OCI-LY7 (cell line): ENCODE results near the gene FBXW11. TPM values are rescaled to one million over a fixed set of nuclear protein-coding genes. Genes with fewer than 3 reads are reported as not detected.

Experiments used
- BruUV-seq: library from RNA; stranded (reverse); fragments of 400-500 nt; replicated peaks from 2 replicates; lab custom pipeline; 2021; lab: Mats Ljungman, UMichigan
- CTCF ChIA-PET: fragments of 300-600 bp; sonication (Branson Sonifier 250); formaldehyde crosslinking; loops from one replicate; lab custom pipeline; 2022; ENCODE audit warnings: antibody characterized with exemption; ENCODE audit not compliant: unreplicated experiment; lab: Charles Lee
- POLR2A ChIA-PET: fragments of 300-600 bp; sonication (Branson Sonifier 250); formaldehyde crosslinking; loops from one replicate; lab custom pipeline; 2022; ENCODE audit warnings: antibody characterized with exemption; lab: Charles Lee
- DNase-seq: peaks from one replicate; pipeline ENCODE4 v3.0.0-alpha.2; 2015; ENCODE audit warnings: low spot score
- H2AFZ ChIP-seq: fragments of 200-600 bp; sonication (generic), shearing (Covaris generic); 2 replicates; pipeline ENCODE4 v1.6.1; 2014; ENCODE audit warnings: mild to moderate bottlenecking, antibody characterized with exemption, low read length, moderate library complexity
- H3K27ac ChIP-seq: fragments of 200-600 bp; sonication (generic); 2 replicates; pipeline ENCODE4 v1.5.1; 2014; ENCODE audit warnings: mixed run types, low read depth, mild to moderate bottlenecking, moderate library complexity, low read length, inconsistent platforms; ENCODE audit not compliant: poor library complexity, severe bottlenecking
- H3K36me3 ChIP-seq: fragments of 200-600 bp; sonication (generic); 2 replicates; pipeline ENCODE4 v1.6.1; 2014; ENCODE audit warnings: mild to moderate bottlenecking, antibody characterized with exemption, low read length, moderate library complexity, mixed read lengths; ENCODE audit not compliant: insufficient read depth
- H3K4me1 ChIP-seq: fragments of 200-600 bp; sonication (generic); 2 replicates; pipeline ENCODE4 v1.5.1; 2014; ENCODE audit warnings: mild to moderate bottlenecking, low read length; ENCODE audit not compliant: insufficient read depth, poor library complexity, severe bottlenecking
- H3K4me2 ChIP-seq: fragments of 200-600 bp; sonication (generic); 2 replicates; pipeline ENCODE4 v1.6.1; 2014; ENCODE audit warnings: mild to moderate bottlenecking, low read length
- H3K4me3 ChIP-seq: fragments of 200-600 bp; sonication (generic); 2 replicates; pipeline ENCODE4 v1.5.1; 2014; ENCODE audit warnings: mild to moderate bottlenecking, low read depth, low read length; ENCODE audit not compliant: poor library complexity, severe bottlenecking
- H3K79me2 ChIP-seq: fragments of 200-600 bp; sonication (generic); 2 replicates; pipeline ENCODE4 v1.6.1; 2016; ENCODE audit warnings: low read depth, mild to moderate bottlenecking, low read length, moderate library complexity, mixed read lengths; ENCODE audit not compliant: insufficient read depth
- H3K9me2 ChIP-seq: fragments of 200-600 bp; sonication (generic); 2 replicates; pipeline ENCODE4 v1.6.1; 2016; ENCODE audit warnings: mild to moderate bottlenecking, low read length, mixed read lengths; ENCODE audit not compliant: insufficient read depth
- H3K9me3 ChIP-seq: fragments of 200-600 bp; sonication (generic); 2 replicates; pipeline ENCODE4 v1.6.1; 2014; ENCODE audit warnings: mild to moderate bottlenecking, mixed run types, low read length, mixed read lengths
- H4K20me1 ChIP-seq: fragments of 200-600 bp; sonication (generic); 2 replicates; pipeline ENCODE4 v1.6.1; 2014; ENCODE audit warnings: mild to moderate bottlenecking, antibody characterized with exemption, low read length, moderate library complexity, mixed read lengths; ENCODE audit not compliant: insufficient read depth
- CTCF ChIP-seq: fragments of 200-600 bp; sonication (generic); conservative IDR thresholded peaks from 2 replicates; pipeline ENCODE4 v1.5.1; 2014; ENCODE audit warnings: mild to moderate bottlenecking, antibody characterized with exemption, low read length, moderate library complexity, mixed read lengths
- EZH2phosphoT487 ChIP-seq: fragments of 200-600 bp; sonication (generic); IDR thresholded peaks from 2 replicates; pipeline ENCODE4 v1.6.1; 2018; ENCODE audit warnings: low read depth, borderline replicate concordance, mild to moderate bottlenecking, mixed run types, antibody characterized with exemption, low read length, moderate library complexity, mixed read lengths
- intact Hi-C: fragments of 100-400 bp; cut with micrococcal nuclease; formaldehyde crosslinking; loops from one replicate; pipeline ENCODE4 v1.10.0; 2022; ENCODE audit not compliant: unreplicated experiment
- total RNA-seq, 2 experiments: library from RNA; depleted of rRNA in 1 of 2; stranded (reverse); fragments of >200 nt in 1 of 2; shearing (Covaris generic) in 1 of 2; gene quantifications; 2 replicates each; pipeline ENCODE4 v1.2.3, GENCODE V29; 2014 to 2022

The FBXW11 gene
- total RNA-seq, 2 experiments from 2014 or later, result 33.0 to 51.5 TPM

GRCh38 chr5:172055421-172055820 lies 49.0 kb upstream of the FBXW11 start:
- BruUV-seq, result no TSS peak
- H3K36me3 ChIP-seq, result peaks cover 65% of the 10 kb centered on the region
- no peaks in the 10 kb centered on the region for H3K9me2 ChIP-seq
- no peak overlapping the region for H3K27ac ChIP-seq
- intact Hi-C loops, result no loop called here
- H4K20me1 ChIP-seq, result no peaks in the 10 kb centered on the region
- H2AFZ ChIP-seq, result no peak overlapping the region
- CTCF ChIA-PET, result no interaction called here
- no peak overlapping the region for H3K4me2 ChIP-seq
- no peaks in the 10 kb centered on the region for H3K9me3 ChIP-seq
- DNase-seq, result no peak
- TF ChIP-seq CTCF, result no peak
- TF ChIP-seq EZH2phosphoT487, result no peak
- no peak overlapping the region for H3K4me3 ChIP-seq
- H3K79me2 ChIP-seq, result no peaks in the 10 kb centered on the region
- H3K4me1 ChIP-seq, result no peaks in the 10 kb centered on the region
- POLR2A ChIA-PET, result no interaction called here

- DNase-seq, result no peak
- no peaks in the 10 kb centered on the region for H3K9me2 ChIP-seq
- H3K79me2 ChIP-seq, result no peaks in the 10 kb centered on the region
- POLR2A ChIA-PET, result no interaction called here
- CTCF ChIA-PET, result no interaction called here
- BruUV-seq, result no TSS peak
- H3K4me2 ChIP-seq, result no peak overlapping the region
- no peak overlapping the region for H2AFZ ChIP-seq
- TF ChIP-seq EZH2phosphoT487 (no peak), CTCF (no peak)
- intact Hi-C loops, result no loop called here
- H3K4me1 ChIP-seq, result no peaks in the 10 kb centered on the region
- H4K20me1 ChIP-seq, result no peaks in the 10 kb centered on the region
- no peak overlapping the region for H3K4me3 ChIP-seq
- peaks cover 64% of the 10 kb centered on the region for H3K36me3 ChIP-seq
- no peak overlapping the region for H3K27ac ChIP-seq
- H3K9me3 ChIP-seq, result no peaks in the 10 kb centered on the region
These were observed 48.2 kb upstream of the FBXW11 start for GRCh38 chr5:172054611-172055153.

GRCh38 chr5:172052450-172053236 lies 46.2 kb upstream of the FBXW11 start:
- Histone ChIP-seq H3K9me3 (no peaks in the 10 kb centered on the region), H2AFZ (no peak overlapping the region), H3K4me2 (no peak overlapping the region), H3K9me2 (no peaks in the 10 kb centered on the region), H3K36me3 (peaks cover 56% of the 10 kb centered on the region), H4K20me1 (no peaks in the 10 kb centered on the region), H3K4me1 (no peaks in the 10 kb centered on the region), H3K27ac (no peak overlapping the region), H3K79me2 (no peaks in the 10 kb centered on the region), H3K4me3 (no peak overlapping the region)
- no peak for DNase-seq
- TF ChIP-seq CTCF (no peak), EZH2phosphoT487 (no peak)
- ChIA-PET POLR2A (interaction anchor here (0.5 kb wide), 1 partner anchor 15 kb away, joined by 3 read pairs; no protein-coding TSS in a partner anchor), CTCF (no interaction called here)
- intact Hi-C loops, result no loop called here
- BruUV-seq, result no TSS peak
